Measurements from ENCODE around the gene FAXC.

- no peak for TF ChIP-seq POLR2A (IDR thresholded peaks at IDR 0.05)
- TF ChIP-seq, protein P1, sequence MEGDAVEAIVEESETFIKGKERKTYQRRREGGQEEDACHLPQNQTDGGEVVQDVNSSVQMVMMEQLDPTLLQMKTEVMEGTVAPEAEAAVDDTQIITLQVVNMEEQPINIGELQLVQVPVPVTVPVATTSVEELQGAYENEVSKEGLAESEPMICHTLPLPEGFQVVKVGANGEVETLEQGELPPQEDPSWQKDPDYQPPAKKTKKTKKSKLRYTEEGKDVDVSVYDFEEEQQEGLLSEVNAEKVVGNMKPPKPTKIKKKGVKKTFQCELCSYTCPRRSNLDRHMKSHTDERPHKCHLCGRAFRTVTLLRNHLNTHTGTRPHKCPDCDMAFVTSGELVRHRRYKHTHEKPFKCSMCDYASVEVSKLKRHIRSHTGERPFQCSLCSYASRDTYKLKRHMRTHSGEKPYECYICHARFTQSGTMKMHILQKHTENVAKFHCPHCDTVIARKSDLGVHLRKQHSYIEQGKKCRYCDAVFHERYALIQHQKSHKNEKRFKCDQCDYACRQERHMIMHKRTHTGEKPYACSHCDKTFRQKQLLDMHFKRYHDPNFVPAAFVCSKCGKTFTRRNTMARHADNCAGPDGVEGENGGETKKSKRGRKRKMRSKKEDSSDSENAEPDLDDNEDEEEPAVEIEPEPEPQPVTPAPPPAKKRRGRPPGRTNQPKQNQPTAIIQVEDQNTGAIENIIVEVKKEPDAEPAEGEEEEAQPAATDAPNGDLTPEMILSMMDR (IDR thresholded peaks at IDR 0.05 in 4 of 5, conservative IDR thresholded peaks at IDR 0.05 in 1 of 5), result no peak
Measured at GRCh38 chr6:99362678-99363268, 13.3 kb upstream of the FAXC start.
